Neural cell (in vitro differentiated cells): ENCODE results near the gene IDUA. TPM values are rescaled to one million over a fixed set of nuclear protein-coding genes. Genes with fewer than 3 reads are reported as not detected.

Source experiments
- H2AFZ ChIP-seq: fragments of 200-600, 300-800 bp; sonication (generic), shearing (Covaris generic); 2 replicates; pipeline ENCODE4 v1.6.0; 2014; ENCODE audit warnings: low read depth, mild to moderate bottlenecking, antibody characterized with exemption, low read length, moderate library complexity
- H3F3A ChIP-seq: fragments of 200-600 bp; shearing (Covaris generic); 2 replicates; pipeline ENCODE4 v1.6.1; 2016; ENCODE audit warnings: mild to moderate bottlenecking, moderate library complexity, mixed read lengths, antibody characterized with exemption, low read length; ENCODE audit not compliant: insufficient read depth, poor library complexity, severe bottlenecking
- H3K27ac ChIP-seq: fragments of 200-600, 300-800 bp; sonication (generic), shearing (Covaris generic); 2 replicates; pipeline ENCODE4 v1.5.1; 2014; ENCODE audit warnings: mild to moderate bottlenecking, low read length, moderate library complexity
- H3K27me3 ChIP-seq: fragments of 300-800, 200-600 bp; sonication (generic), shearing (Covaris generic); 2 replicates; pipeline ENCODE4 v1.6.0; 2014; ENCODE audit warnings: mild to moderate bottlenecking, low read depth, low read length, moderate library complexity; ENCODE audit not compliant: insufficient read depth
- H3K36me3 ChIP-seq: fragments of 300-800, 200-600 bp; sonication (generic), shearing (Covaris generic); 2 replicates; pipeline ENCODE4 v1.5.1; 2014; ENCODE audit warnings: mild to moderate bottlenecking, antibody characterized with exemption, low read length, moderate library complexity; ENCODE audit not compliant: insufficient read depth
- H3K4me2 ChIP-seq: fragments of 300-800, 200-600 bp; sonication (generic), shearing (Covaris generic); 2 replicates; pipeline ENCODE4 v1.6.0; 2014; ENCODE audit warnings: mild to moderate bottlenecking, low read length
- H3K4me3 ChIP-seq: fragments of 300-800, 200-600 bp; sonication (generic), shearing (Covaris generic); 2 replicates; pipeline ENCODE4 v1.5.1; 2014; ENCODE audit warnings: mild to moderate bottlenecking, low read length, moderate library complexity
- H3K79me2 ChIP-seq: fragments of 200-600 bp; shearing (Covaris generic); replicated peaks from 2 replicates; pipeline ENCODE4 v1.6.0; 2014; ENCODE audit warnings: mild to moderate bottlenecking, low read length, moderate library complexity; ENCODE audit not compliant: insufficient read depth
- H3K9ac ChIP-seq: fragments of 300-800, 200-600 bp; sonication (generic), shearing (Covaris generic); 2 replicates; pipeline ENCODE4 v1.6.1; 2016; ENCODE audit warnings: mild to moderate bottlenecking, low read length, mixed read lengths
- H3K9me2 ChIP-seq: fragments of 200-600 bp; shearing (Covaris generic); 2 replicates; pipeline ENCODE4 v1.6.1; 2016; ENCODE audit warnings: mild to moderate bottlenecking, low read length, mixed read lengths; ENCODE audit not compliant: insufficient read depth
- H3K9me3 ChIP-seq: fragments of 200-600, 300-800 bp; sonication (generic), shearing (Covaris generic); 2 replicates; pipeline ENCODE4 v1.6.1; 2016; ENCODE audit warnings: mild to moderate bottlenecking, mixed run types, low read length, moderate library complexity, mixed read lengths
- H4K20me1 ChIP-seq: fragments of 200-600 bp; shearing (Covaris generic); 2 replicates; pipeline ENCODE4 v1.6.1; 2016; ENCODE audit warnings: mild to moderate bottlenecking, mixed run types; ENCODE audit not compliant: insufficient read depth
- EP300 ChIP-seq: fragments of 450-650 bp; conservative IDR thresholded peaks from 2 replicates; pipeline ENCODE4 v1.6.1; 2014; ENCODE audit warnings: antibody characterized with exemption, mild to moderate bottlenecking, moderate library complexity; ENCODE audit not compliant: poor library complexity, severe bottlenecking
- EZH2 ChIP-seq: fragments of 200-600, 300-800 bp; shearing (Covaris generic), sonication (generic); IDR thresholded peaks from 2 replicates; pipeline ENCODE4 v1.6.1; 2014; ENCODE audit warnings: antibody characterized with exemption, low read length, borderline replicate concordance, mild to moderate bottlenecking; ENCODE audit not compliant: insufficient read depth, poor library complexity, severe bottlenecking
- MXI1 ChIP-seq: fragments of 450-650 bp; conservative IDR thresholded peaks from 2 replicates; pipeline ENCODE4 v1.6.1; 2014; ENCODE audit warnings: antibody characterized with exemption, mild to moderate bottlenecking; ENCODE audit not compliant: poor library complexity, severe bottlenecking
- POLR2AphosphoS5 ChIP-seq: IDR thresholded peaks from 2 replicates; pipeline ENCODE4 v1.6.1; 2012
- RAD21 ChIP-seq: fragments of 450-650 bp; conservative IDR thresholded peaks from 2 replicates; pipeline ENCODE4 v1.6.1; 2014; ENCODE audit warnings: antibody characterized with exemption, mild to moderate bottlenecking, moderate library complexity
- SMC3 ChIP-seq: fragments of 450-650 bp; conservative IDR thresholded peaks from 2 replicates; pipeline ENCODE4 v1.6.1; 2014; ENCODE audit warnings: antibody characterized with exemption, mild to moderate bottlenecking, moderate library complexity; ENCODE audit not compliant: poor library complexity
- TAF1 ChIP-seq: IDR thresholded peaks from 2 replicates; pipeline ENCODE4 v1.6.1; 2012; ENCODE audit warnings: low read depth
- polyA plus RNA-seq: library from polyadenylated mRNA; depleted of rRNA; stranded (reverse); fragments of >200 nt; gene quantifications from 2 replicates; pipeline ENCODE4 v1.2.3, GENCODE V29; 2014
- TF ChIP-seq, protein P1 (sequence below): fragments of 450-650 bp; IDR thresholded peaks from 2 replicates; pipeline ENCODE4 v1.5.1; 2014; ENCODE audit warnings: antibody characterized with exemption, mild to moderate bottlenecking, moderate library complexity; ENCODE audit not compliant: poor library complexity, severe bottlenecking
- TF ChIP-seq, protein P2 (sequence below): IDR thresholded peaks from 2 replicates; pipeline ENCODE4 v1.6.1; 2012; ENCODE audit warnings: borderline replicate concordance

Gene IDUA
- polyA plus RNA-seq, 1 donor from 2014 or later, result 12.7 TPM

DNA sequence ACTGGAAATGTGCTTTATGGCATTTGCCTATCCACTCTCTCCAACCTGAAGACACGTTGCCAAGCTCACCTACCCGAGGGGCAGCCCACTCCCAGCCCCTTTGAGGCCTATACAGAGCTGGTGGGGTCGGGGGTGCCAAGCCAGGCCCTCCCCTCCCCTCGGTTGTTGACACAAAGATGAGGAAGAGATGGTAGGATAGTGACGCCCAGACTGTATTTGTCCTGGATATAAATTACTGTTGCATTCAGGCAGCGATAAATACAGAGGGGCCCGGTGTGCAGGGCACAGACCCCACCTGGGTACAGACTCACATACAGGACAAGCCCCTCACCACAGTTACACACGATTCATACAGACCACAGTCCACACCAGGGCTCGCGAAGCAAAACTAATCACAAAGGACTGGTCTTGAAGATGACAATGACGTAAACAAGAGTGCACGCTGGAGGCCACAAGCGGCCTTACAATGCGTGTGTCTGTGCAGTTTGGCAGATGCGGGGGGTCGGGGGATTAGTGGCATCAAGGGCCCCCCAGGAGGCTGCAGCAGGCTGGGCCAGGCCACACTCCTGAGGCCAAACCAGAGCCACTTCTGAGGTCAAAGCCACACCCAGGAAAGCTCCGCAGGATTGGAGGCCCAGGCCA, 28.0 kb upstream of the IDUA start:
- Histone ChIP-seq H2AFZ (no peak overlapping the region), H4K20me1 (no peaks in the 10 kb centered on the region), H3K4me2 (no peak overlapping the region), H3K9me3 (no peaks in the 10 kb centered on the region), H3K4me3 (no peak overlapping the region), H3K27ac (no peak overlapping the region), H3K9ac (no peak overlapping the region), H3F3A (no peaks in the 10 kb centered on the region), H3K27me3 (no peaks in the 10 kb centered on the region), H3K79me2 (no peaks in the 10 kb centered on the region), H3K36me3 (no peaks in the 10 kb centered on the region), H3K9me2 (no peaks in the 10 kb centered on the region)
- TF ChIP-seq TAF1, result no peak
- TF ChIP-seq SMC3, result no peak
- TF ChIP-seq EP300, result no peak
- TF ChIP-seq POLR2AphosphoS5, result no peak
- TF ChIP-seq EZH2, result no peak
- TF ChIP-seq MXI1, result no peak
- no peak for TF ChIP-seq RAD21
- TF ChIP-seq, protein P1, sequence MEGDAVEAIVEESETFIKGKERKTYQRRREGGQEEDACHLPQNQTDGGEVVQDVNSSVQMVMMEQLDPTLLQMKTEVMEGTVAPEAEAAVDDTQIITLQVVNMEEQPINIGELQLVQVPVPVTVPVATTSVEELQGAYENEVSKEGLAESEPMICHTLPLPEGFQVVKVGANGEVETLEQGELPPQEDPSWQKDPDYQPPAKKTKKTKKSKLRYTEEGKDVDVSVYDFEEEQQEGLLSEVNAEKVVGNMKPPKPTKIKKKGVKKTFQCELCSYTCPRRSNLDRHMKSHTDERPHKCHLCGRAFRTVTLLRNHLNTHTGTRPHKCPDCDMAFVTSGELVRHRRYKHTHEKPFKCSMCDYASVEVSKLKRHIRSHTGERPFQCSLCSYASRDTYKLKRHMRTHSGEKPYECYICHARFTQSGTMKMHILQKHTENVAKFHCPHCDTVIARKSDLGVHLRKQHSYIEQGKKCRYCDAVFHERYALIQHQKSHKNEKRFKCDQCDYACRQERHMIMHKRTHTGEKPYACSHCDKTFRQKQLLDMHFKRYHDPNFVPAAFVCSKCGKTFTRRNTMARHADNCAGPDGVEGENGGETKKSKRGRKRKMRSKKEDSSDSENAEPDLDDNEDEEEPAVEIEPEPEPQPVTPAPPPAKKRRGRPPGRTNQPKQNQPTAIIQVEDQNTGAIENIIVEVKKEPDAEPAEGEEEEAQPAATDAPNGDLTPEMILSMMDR, result no peak
- TF ChIP-seq, protein P2, sequence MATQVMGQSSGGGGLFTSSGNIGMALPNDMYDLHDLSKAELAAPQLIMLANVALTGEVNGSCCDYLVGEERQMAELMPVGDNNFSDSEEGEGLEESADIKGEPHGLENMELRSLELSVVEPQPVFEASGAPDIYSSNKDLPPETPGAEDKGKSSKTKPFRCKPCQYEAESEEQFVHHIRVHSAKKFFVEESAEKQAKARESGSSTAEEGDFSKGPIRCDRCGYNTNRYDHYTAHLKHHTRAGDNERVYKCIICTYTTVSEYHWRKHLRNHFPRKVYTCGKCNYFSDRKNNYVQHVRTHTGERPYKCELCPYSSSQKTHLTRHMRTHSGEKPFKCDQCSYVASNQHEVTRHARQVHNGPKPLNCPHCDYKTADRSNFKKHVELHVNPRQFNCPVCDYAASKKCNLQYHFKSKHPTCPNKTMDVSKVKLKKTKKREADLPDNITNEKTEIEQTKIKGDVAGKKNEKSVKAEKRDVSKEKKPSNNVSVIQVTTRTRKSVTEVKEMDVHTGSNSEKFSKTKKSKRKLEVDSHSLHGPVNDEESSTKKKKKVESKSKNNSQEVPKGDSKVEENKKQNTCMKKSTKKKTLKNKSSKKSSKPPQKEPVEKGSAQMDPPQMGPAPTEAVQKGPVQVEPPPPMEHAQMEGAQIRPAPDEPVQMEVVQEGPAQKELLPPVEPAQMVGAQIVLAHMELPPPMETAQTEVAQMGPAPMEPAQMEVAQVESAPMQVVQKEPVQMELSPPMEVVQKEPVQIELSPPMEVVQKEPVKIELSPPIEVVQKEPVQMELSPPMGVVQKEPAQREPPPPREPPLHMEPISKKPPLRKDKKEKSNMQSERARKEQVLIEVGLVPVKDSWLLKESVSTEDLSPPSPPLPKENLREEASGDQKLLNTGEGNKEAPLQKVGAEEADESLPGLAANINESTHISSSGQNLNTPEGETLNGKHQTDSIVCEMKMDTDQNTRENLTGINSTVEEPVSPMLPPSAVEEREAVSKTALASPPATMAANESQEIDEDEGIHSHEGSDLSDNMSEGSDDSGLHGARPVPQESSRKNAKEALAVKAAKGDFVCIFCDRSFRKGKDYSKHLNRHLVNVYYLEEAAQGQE, result no peak

DNA sequence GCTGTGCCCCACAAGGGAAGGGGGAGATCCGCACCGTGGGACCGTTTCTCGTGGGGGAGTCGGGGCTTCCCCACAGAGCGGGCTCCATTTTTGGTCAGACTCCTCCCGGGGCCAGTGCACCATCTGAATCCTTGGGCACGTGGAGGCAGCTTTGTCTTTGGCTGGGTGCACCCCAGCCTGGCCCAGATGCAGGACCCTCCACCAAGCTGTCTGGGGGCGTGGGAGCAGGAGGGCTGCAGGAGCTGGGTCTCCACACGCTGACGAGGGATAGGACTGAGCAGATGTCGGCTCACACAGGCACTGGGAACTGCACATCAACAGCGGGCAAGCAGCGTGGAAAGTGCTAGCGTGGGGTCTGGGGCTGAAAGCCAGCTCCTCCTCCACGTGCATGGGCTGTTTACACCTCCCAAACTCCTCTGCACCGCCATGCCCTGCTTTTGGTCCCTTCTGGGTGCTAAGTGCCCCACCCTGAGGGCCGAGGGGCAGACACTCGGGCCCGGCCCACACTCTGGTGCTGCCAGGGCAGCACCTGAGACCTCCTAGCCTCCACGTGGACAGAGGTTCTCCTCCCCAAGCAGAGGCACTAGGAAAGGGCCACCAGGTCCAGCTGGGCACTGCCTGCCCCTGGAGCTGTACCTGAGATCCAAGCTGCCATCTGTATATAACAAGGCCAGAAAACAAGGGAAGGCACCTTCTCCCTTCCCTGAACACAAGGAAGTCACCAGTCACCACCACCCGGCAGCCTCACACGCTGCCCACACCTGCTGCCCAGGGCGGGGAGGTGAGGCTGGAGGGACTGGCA, 27.3 kb upstream of the IDUA start:
- Histone ChIP-seq H2AFZ (no peak overlapping the region), H3K4me3 (no peak overlapping the region), H3K4me2 (no peak overlapping the region), H3K9me2 (no peaks in the 10 kb centered on the region), H4K20me1 (no peaks in the 10 kb centered on the region), H3K79me2 (no peaks in the 10 kb centered on the region), H3K9me3 (no peaks in the 10 kb centered on the region), H3K36me3 (no peaks in the 10 kb centered on the region), H3K27me3 (no peaks in the 10 kb centered on the region), H3F3A (no peaks in the 10 kb centered on the region), H3K27ac (no peak overlapping the region), H3K9ac (no peak overlapping the region)
- TF ChIP-seq SMC3, result no peak
- TF ChIP-seq POLR2AphosphoS5, result no peak
- TF ChIP-seq, protein P1, result no peak
